Thoracic aorta (tissue), 2 donors: ENCODE data around the gene MIER3. TPM values are rescaled to one million over a fixed set of nuclear protein-coding genes. Genes with fewer than 3 reads are reported as not detected.

ENCODE experiments used
- ATAC-seq: fragments of 150-250 bp; one replicate; pipeline ENCODE4 v1.8.0; 2017; ENCODE audit warnings: low read depth; ENCODE audit not compliant: insufficient number of reproducible peaks, low FRiP score
- DNase-seq: peaks from one replicate; pipeline ENCODE4 v3.0.0-alpha.2; 2020; ENCODE audit warnings: low spot score
- H3K27ac ChIP-seq, 2 donors: fragments of 200-600 bp; sonication (generic); 1 replicate in 1 of 2; 2 replicates in 1 of 2; pipeline ENCODE4 v1.5.1; 2016; ENCODE audit warnings: mild to moderate bottlenecking in 2 of 2, moderate library complexity in 2 of 2
- H3K27me3 ChIP-seq: fragments of 200-600 bp; sonication (generic); replicated peaks from 2 replicates; pipeline ENCODE4 v1.6.0; 2016; ENCODE audit warnings: mild to moderate bottlenecking; ENCODE audit not compliant: insufficient read depth
- H3K36me3 ChIP-seq: fragments of 200-600 bp; sonication (generic); one replicate; pipeline ENCODE4 v1.5.1; 2016
- H3K4me1 ChIP-seq, 2 donors: fragments of 200-600 bp; sonication (generic); 1 replicate in 1 of 2; 2 replicates in 1 of 2; pipeline versions ENCODE4 v1.5.1 to v1.6.0; 2016; ENCODE audit warnings: low read depth in 2 of 2, mild to moderate bottlenecking in 1 of 2; ENCODE audit not compliant: control insufficient read depth in 1 of 2
- H3K4me3 ChIP-seq: fragments of 200-600 bp; sonication (generic); 2 replicates; pipeline ENCODE4 v1.5.1; 2016; ENCODE audit warnings: mild to moderate bottlenecking
- H3K9me3 ChIP-seq: fragments of 200-600 bp; sonication (generic); 2 replicates; pipeline ENCODE4 v1.5.1; 2016
- CTCF ChIP-seq: fragments of 200-600 bp; sonication (generic); IDR thresholded peaks from one replicate; pipeline ENCODE4 v1.5.1; 2019; ENCODE audit warnings: antibody characterized with exemption
- total RNA-seq, 2 donors: library from RNA; depleted of rRNA; stranded (reverse); fragments of >200 nt; gene quantifications; one replicate each; pipeline versions ENCODE4 v1.1.0 to v1.2.3, GENCODE V29; 2016

The MIER3 gene
- total RNA-seq, 2 donors from 2014 or later, result 15.4 to 39.4 TPM

- Histone ChIP-seq H3K27me3 (no peaks in the 10 kb centered on the region), H3K27ac (no peak overlapping the region), H3K36me3 (no peaks in the 10 kb centered on the region), H3K4me1 (no peaks in the 10 kb centered on the region), H3K4me3 (no peak overlapping the region), H3K9me3 (no peaks in the 10 kb centered on the region)
- DNase-seq (no peak), ATAC-seq (no peak)
- no peak for TF ChIP-seq CTCF
These were observed 35.2 kb upstream of the MIER3 start for GRCh38 chr5:56987171-56987570.

- Histone ChIP-seq H3K27ac (no peak overlapping the region), H3K27me3 (no peaks in the 10 kb centered on the region), H3K4me1 (no peaks in the 10 kb centered on the region), H3K9me3 (no peaks in the 10 kb centered on the region), H3K4me3 (no peak overlapping the region), H3K36me3 (no peaks in the 10 kb centered on the region)
- TF ChIP-seq CTCF, result no peak
- DNase-seq (no peak), ATAC-seq (no peak)
These were observed 34.7 kb upstream of the MIER3 start for GRCh38 chr5:56986626-56986947.

GRCh38 chr5:56985936-56986625 is 34.2 kb upstream of the MIER3 start:
- no peaks in the 10 kb centered on the region for H3K27me3 ChIP-seq
- no peaks in the 10 kb centered on the region for H3K36me3 ChIP-seq
- H3K4me3 ChIP-seq, result no peak overlapping the region
- H3K27ac ChIP-seq, result no peak overlapping the region
- TF ChIP-seq CTCF, result no peak
- no peaks in the 10 kb centered on the region for H3K4me1 ChIP-seq
- H3K9me3 ChIP-seq, result no peaks in the 10 kb centered on the region
- ATAC-seq (no peak), DNase-seq (no peak)

GRCh38 chr5:56984445-56984844 is 32.5 kb upstream of the MIER3 start:
- ATAC-seq, result no peak

More at GRCh38 chr5:56984445-56984844, 32.5 kb upstream of the MIER3 start:
- Histone ChIP-seq H3K4me3 (no peak overlapping the region), H3K9me3 (no peaks in the 10 kb centered on the region), H3K4me1 (no peaks in the 10 kb centered on the region), H3K27me3 (no peaks in the 10 kb centered on the region), H3K36me3 (no peaks in the 10 kb centered on the region), H3K27ac (no peak overlapping the region)
- no peak for TF ChIP-seq CTCF
- no peak for DNase-seq
